Kidney tubule cell (primary cell): ENCODE data around the gene COQ7.

Experiments
- DNase-seq: peaks from one replicate; pipeline ENCODE4 v3.0.0-alpha.2; 2018; ENCODE audit warnings: low spot score

COQ7 gene

GRCh38 chr16:19067349-19068236, at the start of gene COQ7:
Gene COQ7, plus strand, starts transcription at chr16:19067614. Its CDS starts 51 bp downstream, at chr16:19067665.
- DNase-seq: peak; percentile 100

DNA sequence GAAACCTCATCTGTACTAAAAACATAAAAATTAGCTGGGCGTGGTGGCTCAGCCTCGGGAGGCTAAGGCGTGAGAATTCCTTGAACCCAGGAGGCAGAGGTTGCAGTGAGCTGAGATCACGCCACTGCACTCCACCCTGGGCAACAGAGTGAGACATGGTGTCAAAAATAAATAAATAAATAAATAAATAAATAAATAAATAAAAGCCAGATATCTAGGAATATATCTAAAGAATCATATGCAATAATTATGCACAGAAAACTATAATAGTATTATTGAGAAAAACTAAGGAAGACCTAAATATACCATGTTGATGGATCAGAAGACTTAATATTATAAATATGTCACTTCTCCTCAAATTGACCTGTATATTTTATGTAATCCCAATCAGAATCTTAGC, 46.7 kb upstream of the COQ7 start:
- no peak for DNase-seq

- DNase-seq: no peak
Observed at GRCh38 chr16:19021747-19022146, 45.7 kb upstream of the COQ7 start.

- no peak for DNase-seq
Observed at GRCh38 chr16:19027416-19027815, 40.0 kb upstream of the COQ7 start.

DNA sequence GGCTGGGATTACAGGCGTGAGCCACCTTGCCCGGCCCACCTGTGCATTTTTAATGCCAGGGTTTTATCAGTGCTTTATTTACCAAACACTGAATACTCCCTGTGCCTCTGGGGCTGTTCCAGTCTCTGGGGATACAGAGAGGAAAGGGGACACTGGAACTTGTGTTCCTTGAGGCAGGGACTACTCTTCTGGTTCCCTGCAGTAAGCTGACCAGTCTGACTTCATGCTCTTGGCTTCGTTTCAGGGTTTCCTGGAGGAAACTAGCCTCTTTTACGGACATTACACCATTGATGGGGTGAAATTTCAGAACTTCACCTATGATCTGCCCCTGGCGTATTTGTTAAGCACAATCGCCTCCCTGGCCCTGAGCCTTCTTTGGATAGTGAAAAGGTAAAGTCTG, 37.4 kb upstream of the COQ7 start:
- DNase-seq: no peak

DNA sequence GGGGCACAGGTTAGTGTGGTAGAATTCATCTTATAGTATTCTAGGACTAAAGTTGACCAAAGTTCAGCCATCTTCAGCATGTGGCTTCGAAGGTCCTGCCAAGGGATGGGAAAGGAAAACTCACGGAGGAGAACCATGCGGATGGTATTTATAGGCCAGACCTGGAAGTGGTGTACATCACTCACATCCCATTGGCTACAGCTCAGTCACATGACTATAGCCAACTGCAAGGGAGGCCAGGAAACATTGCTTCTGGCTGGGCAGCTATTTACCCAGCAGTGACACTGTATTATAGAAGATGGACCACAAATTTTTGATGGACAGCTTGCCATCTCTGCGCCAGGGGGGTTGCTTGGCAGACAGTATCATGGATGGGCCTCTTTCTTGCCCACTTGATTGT, 35.7 kb upstream of the COQ7 start:
- no peak for DNase-seq

- no peak for DNase-seq
Observed at GRCh38 chr16:19033761-19034160, 33.7 kb upstream of the COQ7 start.

DNA sequence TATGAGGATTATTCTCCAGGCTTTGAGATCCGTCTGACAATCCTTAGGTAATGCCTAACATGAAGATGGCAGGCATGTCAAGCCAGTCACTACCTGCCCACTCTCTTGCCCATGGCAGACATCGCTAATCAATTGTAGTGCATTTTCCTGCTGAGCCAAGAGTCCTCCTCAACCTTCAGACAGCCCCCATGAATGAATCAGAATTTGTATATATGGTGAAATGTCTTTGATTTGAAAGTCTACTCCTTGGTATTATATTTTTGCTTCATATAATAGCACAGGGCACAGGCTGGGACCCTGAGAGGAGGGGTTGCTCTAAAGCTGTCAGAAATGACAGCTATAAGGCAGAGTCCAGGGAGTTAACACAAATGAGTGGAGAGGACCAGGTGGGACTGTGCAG, 27.0 kb upstream of the COQ7 start:
- no peak for DNase-seq

DNA sequence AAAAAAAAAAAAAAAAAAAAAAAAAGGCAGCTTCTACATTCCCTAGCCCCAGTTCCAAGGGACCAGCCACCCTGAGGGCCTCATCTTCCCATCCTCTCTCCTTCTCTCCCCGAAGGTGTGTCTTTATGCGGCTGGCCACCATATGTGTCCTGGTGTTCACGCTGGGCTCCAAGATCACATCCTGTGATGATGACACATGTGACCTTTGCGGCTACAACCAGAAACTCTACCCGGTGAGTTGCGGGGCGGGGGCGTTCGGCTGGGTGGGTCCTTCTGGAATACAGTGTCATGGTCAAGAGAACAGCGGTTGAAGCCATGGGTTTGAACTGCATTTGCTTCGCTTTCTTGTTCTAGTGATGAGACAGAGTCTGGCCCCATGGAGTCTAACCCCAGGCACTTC, 22.6 kb upstream of the COQ7 start:
- DNase-seq: no peak

GRCh38 chr16:19046062-19046461, 21.4 kb upstream of the COQ7 start:
- DNase-seq: no peak

DNA sequence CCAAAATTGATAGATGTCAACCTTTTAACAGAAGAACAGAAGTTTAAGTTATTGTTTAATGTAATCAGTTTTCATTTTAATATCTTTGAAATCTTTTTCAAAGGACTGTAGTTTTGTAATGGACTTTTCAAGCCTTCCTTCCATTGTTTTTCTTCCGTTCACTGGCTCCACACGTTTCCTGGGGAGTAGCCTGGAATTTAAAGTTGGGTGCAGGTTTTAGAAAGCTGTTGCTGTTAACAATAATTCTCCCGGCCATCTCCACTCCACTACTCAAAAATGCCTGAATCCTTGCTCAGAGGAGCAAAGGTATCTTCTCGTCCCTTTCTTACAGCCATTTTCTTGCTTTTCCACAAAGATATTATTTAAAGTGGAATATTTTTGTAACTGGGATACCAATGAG, 4.7 kb upstream of the COQ7 start:
- DNase-seq: no peak

GRCh38 chr16:19066988-19067348, 446 bp upstream of the COQ7 start:
- DNase-seq: no peak

DNA sequence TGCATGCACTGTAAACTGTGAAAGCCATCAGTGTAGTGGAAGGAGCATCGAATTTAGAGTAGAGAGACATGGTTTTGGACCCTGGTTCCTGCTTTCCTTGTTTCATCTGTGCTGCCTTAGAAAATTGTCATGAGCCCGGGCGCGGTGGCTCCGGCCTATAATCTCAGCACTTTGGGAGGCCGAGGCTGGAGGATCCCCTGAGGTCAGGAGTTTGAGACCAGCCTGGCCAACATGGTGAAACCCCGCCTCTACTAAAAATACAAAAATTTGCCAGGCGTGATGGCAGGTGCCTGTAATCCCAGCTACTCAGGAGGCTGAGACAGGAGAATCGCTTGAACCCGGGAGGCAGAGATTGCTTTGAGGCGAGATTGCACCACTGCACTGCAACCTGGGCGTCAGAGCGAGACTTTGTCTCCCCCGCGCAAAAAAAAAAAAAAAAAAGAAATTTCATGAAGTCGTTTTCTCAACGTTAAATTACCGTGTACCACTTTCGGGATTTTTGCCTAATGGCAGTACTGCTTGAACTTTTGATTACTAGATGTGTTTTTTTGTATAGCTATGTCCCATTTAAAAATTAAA, 912 bp downstream of the COQ7 start:
- no peak for DNase-seq

- DNase-seq: peak; percentile 53
Observed at GRCh38 chr16:19071811-19072777, 4.7 kb downstream of the COQ7 start.

GRCh38 chr16:19073344-19073743, 5.9 kb downstream of the COQ7 start:
- no peak for DNase-seq

- no peak for DNase-seq
Observed at GRCh38 chr16:19073863-19074262, 6.4 kb downstream of the COQ7 start.

DNA sequence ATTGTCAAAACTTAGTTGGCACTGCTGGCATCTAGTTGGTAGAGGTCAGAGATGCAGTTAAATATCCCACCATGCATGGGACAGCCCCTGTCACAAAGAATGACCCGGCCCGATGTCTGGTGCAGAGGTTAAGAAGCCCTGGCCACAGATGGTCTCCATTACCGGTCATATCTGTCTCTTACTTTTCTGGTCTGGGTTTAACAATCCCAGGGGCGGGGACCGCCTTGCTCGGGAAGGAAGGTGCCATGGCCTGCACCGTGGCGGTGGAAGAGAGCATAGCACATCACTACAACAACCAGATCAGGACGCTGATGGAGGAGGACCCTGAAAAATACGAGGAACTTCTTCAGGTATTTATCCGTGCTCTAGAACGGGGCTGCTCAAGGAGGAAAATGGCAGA, 8.1 kb downstream of the COQ7 start:
- no peak for DNase-seq

- no peak for DNase-seq
Observed at GRCh38 chr16:19077879-19078278, 10.5 kb downstream of the COQ7 start.

- no peak for DNase-seq
Observed at GRCh38 chr16:19083670-19084069, 16.3 kb downstream of the COQ7 start.

GRCh38 chr16:19084139-19084538, 16.7 kb downstream of the COQ7 start:
- peak; percentile 57 for DNase-seq

GRCh38 chr16:19084879-19085278, 17.5 kb downstream of the COQ7 start:
- no peak for DNase-seq

- DNase-seq: no peak
Observed at GRCh38 chr16:19085679-19086200, 18.3 kb downstream of the COQ7 start.
